NCI-H146 treated with DMSO at 0.1 percent for 48 hours (cell line): Measurements from ENCODE around the gene HLA-DOA.

Source experiments
- DNase-seq: peaks from one replicate; lab custom pipeline; 2025; ENCODE audit not compliant: unreplicated experiment; lab: John Stamatoyannopoulos, UW

HLA-DOA gene

DNA sequence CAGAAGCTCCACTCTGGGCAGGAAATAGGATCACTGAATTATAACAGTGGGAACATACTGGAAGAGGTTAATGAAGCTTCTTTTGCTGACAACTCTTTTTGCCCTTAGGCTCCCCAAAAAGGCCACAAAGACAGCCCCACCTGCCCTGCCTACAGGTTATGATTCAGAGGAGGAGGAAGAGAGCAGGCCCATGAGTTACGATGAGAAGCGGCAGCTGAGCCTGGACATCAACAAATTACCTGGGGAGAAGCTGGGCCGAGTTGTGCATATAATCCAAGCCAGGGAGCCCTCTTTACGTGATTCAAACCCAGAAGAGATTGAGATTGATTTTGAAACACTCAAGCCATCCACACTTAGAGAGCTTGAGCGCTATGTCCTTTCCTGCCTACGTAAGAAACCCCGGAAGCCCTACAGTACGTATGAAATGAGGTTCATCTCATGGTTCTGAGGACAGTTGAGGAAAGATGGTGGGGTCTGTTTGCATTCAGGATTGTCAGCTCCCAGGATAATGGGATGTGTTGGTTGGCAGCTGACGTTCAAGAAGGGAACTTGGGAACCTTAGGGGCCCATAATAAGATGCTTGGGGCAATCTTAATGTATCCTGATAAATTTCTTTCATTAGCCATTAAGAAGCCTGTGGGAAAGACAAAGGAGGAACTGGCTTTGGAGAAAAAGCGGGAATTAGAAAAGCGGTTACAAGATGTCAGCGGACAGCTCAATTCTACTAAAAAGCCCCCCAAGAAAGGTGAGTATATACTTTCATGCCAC is 29.5 kb downstream of the HLA-DOA start:
- DNase-seq = no peak

DNA sequence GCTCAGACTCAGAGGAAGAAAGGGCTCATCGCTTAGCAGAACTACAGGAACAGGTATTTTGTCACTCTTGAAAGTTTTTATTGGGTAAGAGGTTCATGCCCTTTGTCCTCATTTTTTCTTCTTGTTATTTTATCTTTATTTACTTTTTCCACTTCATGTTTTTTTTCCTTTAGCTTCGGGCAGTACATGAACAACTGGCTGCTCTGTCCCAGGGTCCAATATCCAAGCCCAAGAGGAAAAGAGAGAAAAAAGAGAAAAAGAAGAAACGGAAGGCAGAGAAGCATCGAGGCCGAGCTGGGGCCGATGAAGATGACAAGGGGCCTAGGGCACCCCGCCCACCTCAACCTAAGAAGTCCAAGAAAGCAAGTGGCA is 31.5 kb downstream of the HLA-DOA start:
- DNase-seq = no peak

DNA sequence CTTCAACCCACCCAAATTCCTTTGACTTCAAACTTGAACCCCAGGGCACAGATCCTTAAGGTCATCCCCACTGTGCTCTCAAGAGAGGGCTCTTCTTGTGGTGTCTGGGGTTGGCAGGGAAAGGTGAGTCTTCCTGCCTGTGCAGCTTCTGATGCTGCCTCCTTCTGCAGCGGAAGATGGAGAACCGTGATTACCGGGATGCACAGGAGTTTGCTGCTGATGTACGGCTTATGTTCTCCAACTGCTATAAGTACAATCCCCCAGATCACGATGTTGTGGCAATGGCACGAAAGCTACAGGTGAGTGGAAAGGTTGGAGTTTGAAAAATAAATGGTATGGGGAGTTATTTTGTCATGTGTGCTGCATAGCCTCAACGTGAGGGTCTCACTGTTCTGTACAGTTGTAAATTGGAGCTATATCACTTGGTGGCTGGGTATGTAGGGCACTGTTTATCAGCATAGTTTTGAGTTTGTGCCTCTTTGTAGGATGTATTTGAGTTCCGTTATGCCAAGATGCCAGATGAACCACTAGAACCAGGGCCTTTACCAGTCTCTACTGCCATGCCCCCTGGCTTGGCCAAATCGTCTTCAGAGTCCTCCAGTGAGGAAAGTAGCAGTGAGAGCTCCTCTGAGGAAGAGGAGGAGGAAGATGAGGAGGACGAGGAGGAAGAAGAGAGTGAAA is 32.0 kb downstream of the HLA-DOA start:
- no peak for DNase-seq

DNA sequence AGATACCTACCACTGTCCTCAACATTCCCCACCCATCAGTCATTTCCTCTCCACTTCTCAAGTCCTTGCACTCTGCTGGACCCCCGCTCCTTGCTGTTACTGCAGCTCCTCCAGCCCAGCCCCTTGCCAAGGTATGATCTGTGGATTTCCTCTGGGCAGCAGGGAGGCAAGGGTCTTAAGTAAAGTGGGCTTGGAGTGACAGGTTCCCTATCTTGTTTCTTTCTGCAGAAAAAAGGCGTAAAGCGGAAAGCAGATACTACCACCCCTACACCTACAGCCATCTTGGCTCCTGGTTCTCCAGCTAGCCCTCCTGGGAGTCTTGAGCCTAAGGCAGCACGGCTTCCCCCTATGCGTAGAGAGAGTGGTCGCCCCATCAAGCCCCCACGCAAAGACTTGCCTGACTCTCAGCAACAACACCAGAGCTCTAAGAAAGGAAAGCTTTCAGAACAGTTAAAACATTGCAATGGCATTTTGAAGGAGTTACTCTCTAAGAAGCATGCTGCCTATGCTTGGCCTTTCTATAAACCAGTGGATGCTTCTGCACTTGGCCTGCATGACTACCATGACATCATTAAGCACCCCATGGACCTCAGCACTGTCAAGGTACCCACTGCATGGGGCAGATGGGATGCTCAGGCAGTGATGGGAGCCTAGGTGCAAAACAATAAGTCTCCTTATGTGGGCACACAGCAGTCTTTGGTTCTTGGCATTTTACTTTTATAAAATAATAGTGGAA is 32.9 kb downstream of the HLA-DOA start:
- no peak for DNase-seq

DNA sequence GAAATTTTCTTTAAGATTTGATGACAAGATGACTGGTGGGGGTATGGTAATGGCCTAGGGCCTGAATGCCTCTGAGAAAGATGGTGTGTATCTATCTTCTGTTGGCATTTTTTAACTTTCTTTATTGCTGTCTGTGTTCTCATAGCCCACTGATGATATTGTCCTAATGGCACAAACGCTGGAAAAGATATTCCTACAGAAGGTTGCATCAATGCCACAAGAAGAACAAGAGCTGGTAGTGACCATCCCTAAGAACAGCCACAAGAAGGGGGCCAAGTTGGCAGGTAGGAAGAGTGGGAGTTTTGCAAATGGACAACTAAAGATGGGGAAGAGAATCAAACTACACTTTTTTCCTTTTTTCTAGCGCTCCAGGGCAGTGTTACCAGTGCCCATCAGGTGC is 33.5 kb downstream of the HLA-DOA start:
- no peak for DNase-seq

DNA sequence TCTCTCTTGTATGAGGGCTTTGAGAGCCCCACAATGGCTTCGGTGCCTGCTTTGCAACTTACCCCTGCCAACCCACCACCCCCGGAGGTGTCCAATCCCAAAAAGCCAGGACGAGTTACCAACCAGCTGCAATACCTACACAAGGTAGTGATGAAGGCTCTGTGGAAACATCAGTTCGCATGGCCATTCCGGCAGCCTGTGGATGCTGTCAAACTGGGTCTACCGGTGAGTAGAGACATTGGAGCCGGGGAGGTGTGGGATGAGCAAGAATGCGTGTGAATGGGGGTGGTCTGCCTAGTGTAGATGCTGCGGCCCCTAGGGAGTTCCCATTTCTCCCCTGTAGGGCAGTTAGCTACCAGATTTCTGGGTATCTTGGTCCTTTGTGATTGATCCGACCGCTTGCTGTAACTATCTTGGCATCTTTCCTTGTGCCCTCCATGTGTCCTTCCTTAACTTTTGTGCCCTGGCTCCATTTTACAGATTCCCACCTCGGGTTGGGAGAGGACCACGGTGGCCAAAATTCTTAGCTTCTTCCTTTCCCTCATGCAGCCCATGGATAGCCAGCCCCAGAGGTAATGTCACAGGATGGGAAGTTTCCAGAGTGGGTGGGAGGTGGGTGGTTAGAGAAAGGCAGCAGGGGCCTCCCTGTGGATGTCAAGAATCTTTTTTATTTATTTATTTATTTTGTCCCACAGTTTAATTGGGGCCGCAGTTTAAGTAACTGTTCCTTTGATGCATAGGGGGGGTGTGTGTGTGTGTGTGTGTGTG is 34.7 kb downstream of the HLA-DOA start:
- DNase-seq = no peak

DNA sequence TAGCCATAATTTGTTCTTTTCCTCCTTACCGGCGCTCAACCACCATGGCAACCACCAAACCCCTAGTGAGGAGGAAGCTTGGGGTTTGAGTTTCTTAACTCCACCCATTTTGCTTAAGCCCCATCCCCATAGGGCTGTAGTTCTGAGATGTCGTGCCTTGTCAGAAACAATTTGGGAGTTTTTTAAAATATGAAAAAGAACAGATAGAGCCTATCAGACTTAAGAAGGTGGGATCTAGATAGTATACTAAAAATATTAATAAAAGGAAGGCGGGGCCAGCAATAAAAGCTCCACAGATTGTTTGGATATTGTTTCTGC is 35.4 kb downstream of the HLA-DOA start:
- peak; percentile 33 for DNase-seq

DNA sequence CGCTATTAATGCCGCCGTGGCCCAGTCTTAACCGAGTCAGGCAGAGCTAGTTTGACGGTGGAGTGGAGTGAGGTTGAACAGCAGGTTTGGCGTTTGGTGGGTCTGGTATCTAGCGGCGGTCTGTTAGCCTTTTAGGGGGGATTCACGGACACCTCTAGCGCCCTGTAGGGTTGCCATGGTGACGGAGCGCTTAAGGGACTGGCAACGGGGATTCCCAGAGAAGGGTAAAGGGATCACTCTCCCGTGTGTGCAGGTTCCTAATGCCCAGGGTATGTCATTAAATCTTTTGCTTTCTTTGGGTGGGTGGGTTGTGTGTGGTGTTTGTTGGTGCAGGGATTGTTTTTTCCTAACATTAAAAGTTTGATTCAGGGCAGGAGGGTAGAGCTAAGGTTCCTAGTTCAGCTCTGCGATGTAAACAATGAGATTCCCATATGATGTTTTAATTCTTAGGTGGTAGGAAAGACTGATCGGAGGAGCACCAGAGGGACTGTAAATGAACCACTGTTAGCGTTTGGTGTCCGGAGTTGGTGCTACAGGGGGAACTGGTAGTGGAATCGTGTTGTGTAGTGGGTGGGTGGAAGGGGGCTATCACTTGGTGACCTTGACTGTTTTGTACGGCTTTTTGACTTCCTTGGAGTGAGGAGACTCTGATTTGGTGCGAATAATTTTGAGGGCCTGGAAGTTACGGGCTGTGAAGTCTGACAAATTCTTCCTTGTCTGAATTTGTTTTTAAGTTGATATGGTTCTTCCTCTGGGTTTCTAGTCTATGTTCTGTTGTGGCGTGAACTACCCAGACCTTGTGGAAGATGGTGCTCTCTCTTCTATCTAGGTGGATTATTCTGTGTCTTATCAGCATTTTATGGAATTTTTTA is 36.0 kb downstream of the HLA-DOA start:
- DNase-seq = peak; percentile 19

DNA sequence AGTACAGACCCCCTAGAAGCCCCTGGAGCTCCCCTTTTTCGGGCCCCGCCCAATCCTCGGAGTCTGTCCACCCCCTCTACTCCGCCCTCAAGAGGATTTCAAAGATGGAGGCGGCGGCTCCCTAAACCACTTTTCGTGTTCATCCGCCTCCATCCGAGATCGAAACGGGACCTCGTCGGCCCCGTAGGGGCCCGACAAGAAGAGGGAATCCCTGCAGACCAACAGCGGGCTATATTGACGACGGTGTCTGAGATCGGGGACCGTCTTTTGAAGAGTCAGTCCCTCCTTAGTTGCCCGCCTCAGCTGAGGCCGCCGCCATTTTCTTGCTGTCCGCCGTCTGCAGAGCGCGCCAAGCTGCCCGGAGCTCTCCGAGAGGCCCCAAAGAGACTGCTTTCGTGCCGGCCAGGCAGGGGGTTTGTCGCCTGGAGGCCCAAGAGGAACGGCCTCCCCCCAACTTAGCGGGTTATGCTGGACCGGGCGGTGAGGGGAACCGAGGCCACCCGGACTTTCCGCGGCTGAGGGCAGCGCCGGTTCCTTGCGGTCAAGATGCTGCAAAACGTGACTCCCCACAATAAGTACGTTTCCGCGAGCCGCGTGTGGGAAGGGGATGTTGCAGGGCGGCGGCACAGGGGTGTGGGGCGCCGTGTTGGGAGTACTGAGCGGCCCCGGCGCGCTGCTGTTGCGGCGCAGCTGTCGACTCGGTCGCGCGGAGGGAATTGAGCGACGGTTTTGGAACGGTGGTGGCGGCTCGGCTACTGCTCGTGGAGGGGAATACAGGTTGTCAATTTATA is 36.8 kb downstream of the HLA-DOA start:
- no peak for DNase-seq

DNA sequence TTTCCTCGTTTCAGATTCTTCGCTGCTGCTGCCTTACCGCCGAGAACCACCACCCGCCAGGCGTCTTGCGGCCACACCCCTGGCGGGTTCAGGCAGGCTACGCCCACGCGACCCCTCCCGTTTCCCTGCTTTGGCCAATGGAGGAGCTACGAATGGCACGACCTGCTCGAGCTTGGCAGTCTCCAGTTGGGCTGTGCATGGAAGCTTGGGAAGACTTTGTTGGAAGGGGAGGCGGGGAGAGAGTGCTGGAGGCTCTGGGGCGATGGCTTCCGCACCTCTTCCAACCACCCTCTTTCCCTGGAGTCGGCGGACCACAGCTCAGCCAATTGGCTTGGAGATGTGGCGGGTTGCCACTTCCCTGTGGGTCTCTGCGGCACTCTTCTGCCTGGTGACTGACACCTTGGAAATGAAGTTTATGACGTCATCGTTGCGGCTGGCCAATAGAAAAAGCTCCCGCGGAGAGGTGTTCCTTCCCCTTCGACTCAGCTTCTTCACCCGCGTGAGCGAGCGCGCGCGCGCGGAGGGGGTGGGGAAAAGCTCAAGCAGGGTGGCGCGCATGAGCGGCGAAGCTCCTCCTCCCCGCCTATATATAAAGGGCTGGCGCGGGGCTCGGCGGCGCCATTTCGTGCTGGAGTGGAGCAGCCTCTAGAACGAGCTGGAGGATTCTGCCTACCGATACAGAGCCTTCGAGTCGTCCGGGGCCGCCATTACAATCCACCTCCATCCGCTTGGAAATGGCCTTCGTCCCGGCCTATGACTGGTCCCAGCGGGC is 37.6 kb downstream of the HLA-DOA start:
- DNase-seq = peak; percentile 98

DNA sequence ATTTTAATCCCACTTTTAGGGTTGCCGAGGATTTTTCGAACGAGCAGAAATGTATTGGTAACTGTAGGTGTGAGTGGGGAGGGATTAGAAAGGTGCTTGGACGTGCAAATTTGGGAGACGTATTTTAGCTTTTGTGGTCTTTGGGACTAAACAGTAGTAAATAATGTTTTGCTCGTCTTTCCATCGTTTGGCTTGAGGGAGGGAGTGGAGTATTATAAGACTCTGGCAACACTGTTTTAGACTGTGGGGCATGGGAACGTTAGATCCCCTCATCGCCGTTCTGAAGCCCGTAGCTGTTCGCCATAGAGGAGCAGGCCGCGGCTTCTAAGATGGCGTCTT is 38.2 kb downstream of the HLA-DOA start:
- no peak for DNase-seq

DNA sequence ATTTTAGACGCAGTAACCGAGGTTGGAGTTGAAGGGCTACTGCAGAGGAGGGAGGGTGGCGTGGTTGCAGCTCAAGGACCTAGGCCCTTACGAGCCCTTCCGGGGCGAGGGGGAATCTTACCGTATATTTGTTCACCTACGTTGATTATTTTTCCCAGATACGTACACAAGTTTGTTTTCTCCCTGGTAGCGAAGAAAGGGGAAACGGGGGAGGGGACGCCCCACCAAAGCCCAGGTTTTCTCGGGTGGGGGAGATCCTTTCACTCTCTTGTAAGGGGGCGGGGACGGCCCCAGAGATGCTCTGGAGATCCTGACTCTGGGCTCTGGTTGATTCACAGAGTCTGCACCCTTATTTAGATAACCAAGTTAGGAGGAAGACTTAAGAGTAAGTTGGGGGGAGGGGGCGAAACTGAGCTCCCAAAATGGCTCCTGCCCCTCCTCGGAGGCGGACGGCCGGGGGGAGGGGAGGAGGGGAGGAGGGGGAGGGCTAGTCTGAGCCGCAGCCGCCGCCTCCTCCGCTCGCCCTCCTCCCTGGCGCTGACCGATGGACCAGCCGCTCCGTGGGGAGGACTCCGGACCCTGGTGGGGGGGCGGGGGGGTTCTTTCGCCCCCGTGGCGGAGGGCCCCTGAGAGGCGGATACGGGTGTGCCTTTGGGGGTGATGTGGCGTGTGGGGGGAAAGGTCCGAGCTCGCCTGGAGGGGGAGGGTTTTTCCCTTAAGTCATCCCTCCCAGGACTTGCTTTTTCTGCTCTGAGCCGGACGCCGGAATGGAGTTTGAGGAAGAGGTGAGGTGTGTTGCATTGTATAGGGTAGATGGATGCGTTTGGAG is 38.8 kb downstream of the HLA-DOA start:
- DNase-seq = peak; percentile 43

DNA sequence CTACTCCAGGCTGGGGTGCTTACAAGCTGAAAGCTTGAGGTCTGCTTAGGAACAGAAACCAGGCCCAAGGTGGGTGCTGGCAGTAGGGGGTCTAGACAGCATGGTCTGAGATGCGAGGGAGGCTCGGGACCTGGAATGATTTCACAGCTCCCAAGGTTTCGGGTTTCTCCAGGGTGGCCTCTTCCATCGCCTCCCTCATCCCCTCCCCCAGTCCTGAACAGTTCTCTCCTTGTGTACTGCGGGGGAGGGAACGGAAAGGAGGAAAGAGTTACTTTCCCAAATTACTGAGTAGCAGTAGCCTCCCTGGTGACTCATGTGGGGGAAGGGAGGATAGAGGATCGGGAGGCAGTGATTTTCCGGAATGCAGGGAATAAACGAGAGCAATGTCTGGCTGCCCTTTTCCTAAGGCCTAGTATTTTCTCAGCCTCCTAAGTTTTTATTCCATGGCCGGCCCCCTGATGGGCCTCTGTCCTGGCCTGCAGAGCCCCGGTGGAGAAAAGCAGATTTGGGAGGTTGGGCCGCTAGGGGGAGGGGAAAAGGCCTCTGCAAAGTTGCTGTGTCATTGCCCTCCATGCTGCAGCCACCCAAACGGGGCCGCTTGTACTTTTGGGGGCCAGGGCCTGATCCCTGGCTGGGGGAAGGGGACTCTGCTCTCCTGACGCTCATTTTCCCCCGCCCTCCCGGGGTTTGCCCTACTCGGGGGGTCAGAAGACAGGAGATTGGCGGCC is 39.5 kb downstream of the HLA-DOA start:
- peak; percentile 68 for DNase-seq

DNA sequence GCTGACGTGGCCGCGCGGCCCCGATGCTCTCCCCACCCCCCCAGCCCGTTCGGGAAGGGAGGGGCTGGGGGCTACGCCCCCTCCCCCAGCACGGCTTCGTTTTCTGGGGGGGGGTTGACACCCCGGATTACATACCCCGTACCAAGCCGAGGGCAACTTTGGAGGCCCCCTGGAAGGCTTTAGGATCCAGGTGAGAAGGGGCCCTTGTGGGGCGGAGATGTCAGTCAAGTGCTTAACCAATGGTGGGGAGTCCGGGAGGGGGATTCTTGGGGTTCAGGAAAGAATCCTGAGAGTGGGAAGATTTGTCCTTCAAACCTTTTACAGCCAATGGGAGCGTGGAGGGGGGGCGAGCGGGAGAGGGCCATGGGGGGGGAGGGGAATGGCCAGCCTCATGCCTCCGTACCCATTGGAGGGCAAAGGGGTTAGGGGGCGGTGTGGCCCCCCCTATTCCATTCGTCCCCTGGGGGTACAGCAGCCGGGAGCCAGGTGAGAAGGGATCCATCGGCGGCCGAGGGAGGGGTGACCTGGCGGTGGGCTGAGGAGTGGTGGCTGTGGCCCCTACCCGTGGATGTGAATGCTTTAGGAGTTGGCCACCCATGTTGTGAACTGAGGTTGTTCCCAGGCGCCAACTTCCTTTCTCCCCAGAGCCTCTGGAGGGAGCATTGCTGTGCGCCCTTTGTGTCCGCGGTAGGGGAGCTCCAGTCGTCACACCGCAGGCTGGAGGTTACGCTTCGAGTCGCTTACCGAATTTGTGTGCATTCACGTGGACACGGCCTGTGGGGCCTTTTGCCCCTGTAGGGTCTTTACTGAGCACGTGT is 40.3 kb downstream of the HLA-DOA start:
- DNase-seq = peak; percentile 61

DNA sequence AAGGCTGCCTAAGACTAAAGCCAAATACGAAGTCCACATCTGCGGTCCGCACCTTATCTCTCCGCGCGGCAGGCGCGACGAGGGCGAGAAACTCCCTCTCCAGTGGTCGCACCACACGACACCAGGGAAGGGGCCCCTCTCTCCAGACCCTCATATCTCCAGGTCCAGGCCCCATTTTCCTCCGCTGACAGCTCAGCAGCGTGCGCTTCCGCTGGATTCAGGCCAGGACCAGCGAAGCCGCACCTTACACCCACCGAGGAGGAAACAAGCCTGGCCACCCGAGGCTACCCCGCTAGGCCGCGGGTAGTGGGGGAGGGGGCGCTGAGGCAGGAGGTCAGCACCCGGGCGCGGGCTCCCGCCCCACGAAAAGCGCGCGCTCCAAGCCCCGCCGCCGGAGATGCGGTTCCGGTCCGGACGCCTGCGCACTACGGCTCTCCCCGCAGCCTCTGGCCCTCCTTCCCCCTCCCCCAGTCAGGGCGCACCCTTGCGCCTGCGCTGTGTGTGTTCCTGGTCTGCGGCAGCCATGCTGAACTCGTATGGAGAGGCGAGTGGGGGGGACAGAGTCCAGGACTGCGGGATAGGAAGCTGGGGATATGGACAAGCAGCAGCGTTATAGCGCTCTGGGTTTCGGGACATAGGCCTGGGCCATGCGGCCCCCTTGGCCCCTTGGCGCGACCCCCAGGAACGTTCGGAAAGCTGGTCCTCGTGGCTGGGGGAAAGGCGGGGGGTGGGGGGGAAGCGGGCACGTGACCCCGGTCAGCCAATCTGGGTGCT is 41.1 kb downstream of the HLA-DOA start, which contains the start of gene BRD2:
Gene BRD2, plus strand, starts transcription at position 502 of the 774 bp plus-strand sequence. CDS start 4,305 bp downstream, outside the sequence.
- DNase-seq = peak; percentile 90
